Progenitor cell of endocrine pancreas (in vitro differentiated cells): ENCODE measurements around the gene ZNF678. TPM values are rescaled to one million over a fixed set of nuclear protein-coding genes. Genes with fewer than 3 reads are reported as not detected.
"Not testable (repeated sequence)": the region's sequence is repeated elsewhere in the genome, so short reads cannot be mapped to it uniquely, and the experiment has no call there.

ENCODE experiments used
- DNase-seq: peaks from one replicate; pipeline ENCODE4 v3.0.0; 2021; ENCODE audit warnings: low spot score; ENCODE audit not compliant: unreplicated experiment
- H3K27ac Mint-ChIP-seq: 2 replicates; pipeline ENCODE4 v1.8.0; 2021; ENCODE audit warnings: mild to moderate bottlenecking, moderate library complexity, mixed read lengths
- H3K27me3 Mint-ChIP-seq: 2 replicates; pipeline ENCODE4 v1.8.0; 2021; ENCODE audit warnings: mixed read lengths
- H3K36me3 Mint-ChIP-seq: 2 replicates; pipeline ENCODE4 v1.8.0; 2022; ENCODE audit warnings: mixed read lengths; ENCODE audit not compliant: insufficient read depth
- H3K4me1 Mint-ChIP-seq: 2 replicates; pipeline ENCODE4 v1.8.0; 2021; ENCODE audit warnings: low read depth, mixed read lengths
- H3K4me3 Mint-ChIP-seq: 2 replicates; pipeline ENCODE4 v1.8.0; 2021; ENCODE audit warnings: low read depth, mild to moderate bottlenecking, moderate library complexity, mixed read lengths
- H3K9me3 Mint-ChIP-seq: 2 replicates; pipeline ENCODE4 v1.8.0; 2021; ENCODE audit warnings: low read depth, mixed read lengths
- CTCF ChIP-seq: fragments of 200-600 bp; sonication (generic); IDR thresholded peaks from one replicate; pipeline ENCODE4 v1.5.0; 2021; ENCODE audit warnings: antibody characterized with exemption, mild to moderate bottlenecking; ENCODE audit not compliant: unreplicated experiment
- total RNA-seq: library from RNA; stranded (reverse); gene quantifications from 2 replicates; pipeline ENCODE4 v1.2.1, GENCODE V29; 2021

ZNF678 gene
- total RNA-seq, 1 donor from 2014 or later = 24.1 TPM

DNA sequence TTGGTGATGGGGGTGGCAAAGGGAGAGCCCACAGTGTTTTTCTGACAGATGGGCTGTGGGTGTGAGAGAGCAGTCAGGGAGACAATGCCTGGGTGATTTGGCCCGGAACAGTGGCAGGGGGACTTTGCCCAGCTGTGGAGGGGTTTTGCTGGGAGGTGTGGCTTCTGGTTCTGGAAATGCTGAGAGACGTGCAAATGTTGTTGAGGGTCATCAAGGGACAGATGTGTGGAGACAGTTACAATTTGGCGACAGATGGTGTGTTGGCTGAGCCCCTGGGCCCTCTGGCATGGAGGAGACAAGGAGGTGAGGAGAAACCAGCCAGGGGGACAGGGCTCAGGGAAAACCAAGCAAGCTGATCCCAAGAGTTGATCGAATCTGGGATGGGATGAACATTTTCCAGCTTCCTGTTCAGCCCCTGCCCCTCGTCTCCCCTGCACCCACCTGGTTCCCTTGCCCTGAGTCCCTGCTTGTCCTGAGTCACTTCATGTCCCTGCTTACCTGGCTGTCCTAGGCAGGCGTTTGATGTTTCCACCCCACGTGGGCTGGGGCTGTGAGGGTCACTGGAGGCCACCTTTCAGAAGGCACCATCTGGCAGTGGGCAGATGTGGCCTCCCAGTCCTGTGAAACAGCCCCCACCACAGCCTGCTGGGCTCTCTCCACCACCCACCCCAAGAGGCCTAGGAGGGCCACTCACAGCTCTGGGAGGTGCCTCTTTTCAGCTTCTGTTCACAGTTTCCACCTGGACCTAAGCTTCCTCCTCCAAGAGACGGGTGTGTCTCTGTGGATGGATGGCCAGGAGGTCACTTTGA is 15.8 kb upstream of the ZNF678 start:
- H3K27ac Mint-ChIP-seq = no peak overlapping the region
- no peak for DNase-seq
- H3K9me3 Mint-ChIP-seq = peaks cover 11% of the 10 kb centered on the region
- TF ChIP-seq CTCF = no peak
- no peaks in the 10 kb centered on the region for H3K27me3 Mint-ChIP-seq
- peaks cover 3% of the 10 kb centered on the region for H3K36me3 Mint-ChIP-seq
- peaks cover 4% of the 10 kb centered on the region for H3K4me1 Mint-ChIP-seq
- no peak overlapping the region for H3K4me3 Mint-ChIP-seq

DNA sequence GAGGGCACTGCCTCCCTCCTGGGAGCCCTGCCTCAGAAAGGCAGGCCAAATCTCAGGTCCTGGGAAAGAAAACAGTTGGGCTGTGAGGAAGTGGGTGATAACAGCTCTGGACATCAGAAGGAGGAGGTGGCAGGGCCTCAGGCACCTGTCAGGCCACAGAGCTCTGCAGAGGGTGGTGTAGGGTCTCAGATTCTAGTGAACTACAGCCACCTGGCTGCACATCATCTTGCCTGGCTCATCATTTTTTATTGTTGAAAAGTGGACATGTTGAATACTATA is 15.3 kb upstream of the ZNF678 start:
- no peaks in the 10 kb centered on the region for H3K27me3 Mint-ChIP-seq
- H3K9me3 Mint-ChIP-seq = peaks cover 17% of the 10 kb centered on the region
- TF ChIP-seq CTCF = no peak

GRCh38 chr1:227548448-227548847 is 14.9 kb upstream of the ZNF678 start:
- Mint-ChIP-seq H3K4me3 (no peak overlapping the region), H3K27me3 (no peaks in the 10 kb centered on the region), H3K27ac (no peak overlapping the region), H3K4me1 (peaks cover 4% of the 10 kb centered on the region), H3K36me3 (peaks cover 5% of the 10 kb centered on the region), H3K9me3 (peaks cover 18% of the 10 kb centered on the region)
- DNase-seq = no peak
- TF ChIP-seq CTCF = no peak

More for the DNA sequence above, 15.3 kb upstream of the ZNF678 start:
- Mint-ChIP-seq H3K27ac (no peak overlapping the region), H3K4me3 (no peak overlapping the region), H3K36me3 (peaks cover 5% of the 10 kb centered on the region), H3K4me1 (peaks cover 4% of the 10 kb centered on the region)
- no peak for DNase-seq

DNA sequence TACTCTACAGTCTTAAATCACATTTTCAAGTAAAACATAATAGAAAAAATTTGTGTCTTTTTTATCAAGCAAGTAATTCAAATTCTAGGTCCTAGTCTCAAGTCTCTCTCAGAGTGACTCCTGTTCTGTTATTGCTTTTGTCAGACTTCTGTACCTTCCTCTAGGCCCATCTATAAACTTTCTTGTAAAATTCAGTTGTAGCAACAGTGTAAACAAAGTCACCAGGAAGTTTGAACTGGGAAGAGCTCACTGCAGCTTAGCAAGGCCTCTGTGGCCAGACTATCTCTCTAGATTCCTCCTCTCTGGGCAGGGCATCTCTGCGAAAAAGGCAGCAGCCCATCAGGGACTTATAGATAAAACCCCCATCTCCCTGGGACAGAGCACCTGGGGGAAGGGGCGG is 13.5 kb upstream of the ZNF678 start:
- Mint-ChIP-seq H3K36me3 (peaks cover 5% of the 10 kb centered on the region), H3K27ac (no peak overlapping the region), H3K27me3 (no peaks in the 10 kb centered on the region), H3K4me1 (peaks cover 4% of the 10 kb centered on the region), H3K9me3 (peaks cover 23% of the 10 kb centered on the region), H3K4me3 (no peak overlapping the region)
- no peak for TF ChIP-seq CTCF
- no peak for DNase-seq

DNA sequence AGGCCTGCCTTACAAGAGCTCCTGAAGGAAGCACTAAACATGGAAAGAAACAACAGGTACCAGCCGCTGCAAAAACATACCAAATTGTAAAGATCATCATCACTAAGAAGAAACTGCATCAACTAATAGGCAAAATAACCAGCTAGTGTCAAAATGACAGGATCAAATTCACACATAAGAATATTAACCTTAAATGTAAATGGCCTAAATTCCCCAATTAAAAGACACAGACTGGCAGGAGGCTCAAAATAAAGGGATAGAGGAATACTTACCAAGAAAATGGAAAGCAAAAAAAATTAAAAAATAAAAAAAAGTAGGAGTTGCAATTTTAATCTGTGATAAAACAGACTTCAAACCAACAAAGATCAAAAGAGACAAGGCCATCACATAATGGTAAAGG is 11.5 kb upstream of the ZNF678 start:
- not testable (repeated sequence) for H3K27ac Mint-ChIP-seq, H3K4me3 Mint-ChIP-seq, DNase-seq, H3K36me3 Mint-ChIP-seq, H3K4me1 Mint-ChIP-seq, H3K27me3 Mint-ChIP-seq
- peaks cover 23% of the 10 kb centered on the region for H3K9me3 Mint-ChIP-seq

- Mint-ChIP-seq H3K4me3 (no peak overlapping the region), H3K36me3 (peaks cover 7% of the 10 kb centered on the region), H3K27me3 (peaks cover 6% of the 10 kb centered on the region), H3K4me1 (no peaks in the 10 kb centered on the region), H3K9me3 (peaks cover 26% of the 10 kb centered on the region), H3K27ac (no peak overlapping the region)
- no peak for TF ChIP-seq CTCF
- DNase-seq = no peak
Measured at GRCh38 chr1:227556288-227556687, 7.1 kb upstream of the ZNF678 start.
